HCT116 (cell line): Measurements from ENCODE around the gene PXYLP1. TPM values are rescaled to one million over a fixed set of nuclear protein-coding genes. Genes with fewer than 3 reads are reported as not detected.

Experiments
- ATAC-seq: fragments of 200-7000 bp; cut with Tn5 transposase; 2 replicates; pipeline ENCODE4 v1.9.1; 2020; ENCODE audit warnings: mild to moderate bottlenecking, moderate library complexity
- BruUV-seq: library from RNA; stranded (reverse); fragments of 400-500 nt; replicated peaks from 2 replicates; lab custom pipeline; 2021; lab: Mats Ljungman, UMichigan
- CTCF ChIA-PET: fragments of 300-600 bp; sonication (Branson Sonifier 250); formaldehyde crosslinking; loops from one replicate; lab custom pipeline; 2021; ENCODE audit warnings: antibody characterized with exemption; lab: Charles Lee
- POLR2A ChIA-PET: fragments of 300-600, 350-600 bp; sonication (Branson Sonifier 250); formaldehyde crosslinking; loops from one replicate; lab custom pipeline; 2021; ENCODE audit warnings: antibody characterized with exemption; lab: Charles Lee
- RAD21 ChIA-PET, 2 experiments: fragments of 300-600 bp; sonication (Branson Sonifier 250); formaldehyde crosslinking; loops; one replicate each; lab custom pipeline; 2023; ENCODE audit warnings: low total read pairs in 2 of 2; ENCODE audit not compliant: uncharacterized antibody in 2 of 2, unreplicated experiment in 2 of 2, low non-redundant PET in 1 of 2; lab: Charles Lee
- DNase-seq: peaks from one replicate; pipeline ENCODE4 v3.0.0-alpha.2; 2010; ENCODE audit warnings: low read depth, low spot score
- H2AFZ ChIP-seq: fragments of 200-600 bp; shearing (Covaris generic), sonication (generic); 2 replicates; pipeline ENCODE4 v1.6.1; 2017; ENCODE audit warnings: low read depth, mixed run types, mixed read lengths, antibody characterized with exemption, low read length; ENCODE audit not compliant: poor library complexity, severe bottlenecking
- H3K27ac ChIP-seq: 2 replicates; pipeline ENCODE4 v1.5.1; 2012; ENCODE audit warnings: low read depth, low read length
- H3K27me3 ChIP-seq: fragments of 200-600 bp; sonication (generic); 2 replicates; pipeline ENCODE4 v1.6.1; 2016; ENCODE audit warnings: mixed run types, low read length, mixed read lengths; ENCODE audit not compliant: insufficient read depth
- H3K36me3 ChIP-seq, 2 experiments: fragments of 200-500 bp in 1 of 2; fragments of 200-600 bp in 1 of 2; sonication (Bioruptor generic) in 1 of 2; sonication (generic) in 1 of 2; 2 replicates each; pipeline versions ENCODE4 v1.5.1 to v1.6.1; 2014 to 2016; ENCODE audit warnings: low read length in 2 of 2, inconsistent platforms in 1 of 2, mixed read lengths in 1 of 2, mixed run types in 1 of 2; ENCODE audit not compliant: insufficient read depth in 2 of 2, control insufficient read depth in 1 of 2
- H3K4me1 ChIP-seq, 2 experiments: fragments of 200-600 bp in 1 of 2; sonication (generic) in 1 of 2; 2 replicates each; pipeline versions ENCODE4 v1.5.1 to v1.6.1; 2012 to 2017; ENCODE audit warnings: low read length in 2 of 2, inconsistent platforms in 1 of 2, mild to moderate bottlenecking in 1 of 2, mixed read lengths in 1 of 2, mixed run types in 1 of 2, moderate library complexity in 1 of 2; ENCODE audit not compliant: insufficient read depth in 2 of 2, control insufficient read depth in 1 of 2
- H3K4me2 ChIP-seq: fragments of 200-600 bp; sonication (generic); 2 replicates; pipeline ENCODE4 v1.6.1; 2017; ENCODE audit warnings: mixed run types, low read length, mixed read lengths
- H3K4me3 ChIP-seq, 2 experiments: fragments of 200-600 bp in 1 of 2; sonication (generic) in 1 of 2; replicated peaks in 1 of 2; 2 replicates each; pipeline ENCODE4 v1.5.1; 2011 to 2016; ENCODE audit warnings: low read length in 2 of 2, control low read depth in 1 of 2, low read depth in 1 of 2, mild to moderate bottlenecking in 1 of 2, mixed read lengths in 1 of 2, mixed run types in 1 of 2
- H3K79me2 ChIP-seq: fragments of 200-600 bp; sonication (generic); 2 replicates; pipeline ENCODE4 v1.6.1; 2017; ENCODE audit warnings: mild to moderate bottlenecking, mixed run types, low read length, moderate library complexity, mixed read lengths; ENCODE audit not compliant: insufficient read depth
- H3K9ac ChIP-seq: fragments of 200-600 bp; sonication (generic); 2 replicates; pipeline ENCODE4 v1.6.1; 2016; ENCODE audit warnings: low read length, mixed read lengths
- H3K9me2 ChIP-seq: fragments of 200-600 bp; sonication (generic), shearing (Covaris generic); 2 replicates; pipeline ENCODE4 v1.6.1; 2017; ENCODE audit warnings: mixed run types, mild to moderate bottlenecking, moderate library complexity; ENCODE audit not compliant: insufficient read depth
- H3K9me3 ChIP-seq, 2 experiments: fragments of 200-500 bp in 1 of 2; fragments of 200-600 bp in 1 of 2; sonication (Bioruptor generic) in 1 of 2; sonication (generic) in 1 of 2; 2 replicates each; pipeline ENCODE4 v1.6.1; 2014 to 2017; ENCODE audit warnings: low read length in 2 of 2, mixed read lengths in 2 of 2, inconsistent platforms in 1 of 2, low read depth in 1 of 2, mild to moderate bottlenecking in 1 of 2, mixed run types in 1 of 2, moderate library complexity in 1 of 2; ENCODE audit not compliant: control insufficient read depth in 1 of 2, insufficient read depth in 1 of 2
- H4K20me1 ChIP-seq: fragments of 200-600 bp; sonication (generic), shearing (Covaris generic); 2 replicates; pipeline ENCODE4 v1.6.1; 2017; ENCODE audit warnings: mixed run types, mild to moderate bottlenecking, moderate library complexity; ENCODE audit not compliant: insufficient read depth
- ATF3 ChIP-seq: IDR thresholded peaks from 2 replicates; pipeline ENCODE4 v1.6.1; 2012
- CEBPB ChIP-seq: IDR thresholded peaks from 2 replicates; pipeline ENCODE4 v1.6.1; 2012; ENCODE audit warnings: low read depth
- CTCF ChIP-seq, 3 experiments: fragments of 200-600 bp in 1 of 3; sonication (generic) in 1 of 3; IDR thresholded peaks in 2 of 3; conservative IDR thresholded peaks in 1 of 3; 2 replicates each; pipeline ENCODE4 v1.5.1; 2012 to 2017; ENCODE audit warnings: low read depth in 2 of 3, low read length in 2 of 3, antibody characterized with exemption in 1 of 3, borderline replicate concordance in 1 of 3, control low read depth in 1 of 3, mild to moderate bottlenecking in 1 of 3, mixed read lengths in 1 of 3, mixed run types in 1 of 3, moderate library complexity in 1 of 3; ENCODE audit not compliant: insufficient read depth in 1 of 3
- EGR1 ChIP-seq: IDR thresholded peaks from 2 replicates; pipeline ENCODE4 v1.6.1; 2012; ENCODE audit warnings: low read depth
- EZH2 ChIP-seq: fragments of 200-600 bp; sonication (generic); IDR thresholded peaks from 2 replicates; pipeline ENCODE4 v1.6.1; 2017; ENCODE audit warnings: antibody characterized with exemption, mixed run types
- FOSL1 ChIP-seq: IDR thresholded peaks from 2 replicates; pipeline ENCODE4 v1.6.1; 2012; ENCODE audit warnings: low read depth
- JUND ChIP-seq: IDR thresholded peaks from 2 replicates; pipeline ENCODE4 v1.6.1; 2012
- POLR2A ChIP-seq: IDR thresholded peaks from 2 replicates; pipeline ENCODE4 v1.7.0; 2011; ENCODE audit warnings: borderline replicate concordance; ENCODE audit not compliant: insufficient read depth, insufficient read length; ENCODE audit errors: extremely low read depth
- RAD21 ChIP-seq: IDR thresholded peaks from 2 replicates; pipeline ENCODE4 v1.6.1; 2012; ENCODE audit warnings: low read depth, mild to moderate bottlenecking
- REST ChIP-seq: IDR thresholded peaks from 2 replicates; pipeline ENCODE4 v1.6.1; 2012; ENCODE audit warnings: low read depth
- SIN3A ChIP-seq: IDR thresholded peaks from 2 replicates; pipeline ENCODE4 v1.6.1; 2012; ENCODE audit warnings: low read depth
- SP1 ChIP-seq: IDR thresholded peaks from 2 replicates; pipeline ENCODE4 v1.6.1; 2012; ENCODE audit warnings: low read depth
- SRF ChIP-seq: IDR thresholded peaks from 2 replicates; pipeline ENCODE4 v1.6.1; 2012; ENCODE audit warnings: low read depth
- ZFX ChIP-seq: fragments of 450-650 bp; IDR thresholded peaks from 2 replicates; pipeline ENCODE4 v1.6.1; 2017
- ZNF274 ChIP-seq: fragments of 200-500 bp; sonication (Bioruptor generic); IDR thresholded peaks from 2 replicates; pipeline ENCODE4 v1.6.1; 2014; ENCODE audit warnings: mild to moderate bottlenecking, low read depth, low read length, inconsistent platforms
- intact Hi-C: fragments of 100-400 bp; cut with micrococcal nuclease; formaldehyde crosslinking; loops from 2 replicates; pipeline ENCODE4 v1.10.0; 2022
- total RNA-seq: library from RNA; stranded (reverse); gene quantifications from one replicate; pipeline ENCODE4 v1.2.1, GENCODE V29; 2021; ENCODE audit not compliant: unreplicated experiment

PXYLP1 gene
- total RNA-seq, 1 experiment from 2014 or later: 15.3 TPM

GRCh38 chr3:141331377-141332318, 100.0 kb downstream of the PXYLP1 start:
- no peaks in the 10 kb centered on the region for H3K9me3 ChIP-seq
- no peak overlapping the region for H3K27ac ChIP-seq
- CTCF ChIA-PET: no interaction called here
- no peaks in the 10 kb centered on the region for H3K36me3 ChIP-seq
- no peak overlapping the region for H3K9ac ChIP-seq
- H3K9me2 ChIP-seq: no peaks in the 10 kb centered on the region
- peak overlapping the region; percentile 16 for H2AFZ ChIP-seq
- intact Hi-C loops: no loop called here
- POLR2A ChIA-PET: no interaction called here
- RAD21 ChIA-PET: no interaction called here
- no peaks in the 10 kb centered on the region for H3K79me2 ChIP-seq
- H4K20me1 ChIP-seq: no peaks in the 10 kb centered on the region
- no TSS peak for BruUV-seq
- peak; percentile 61 for ATAC-seq
- TF ChIP-seq EZH2: no peak
- peak; percentile 25; the same call in 1 of the 2 replicates for TF ChIP-seq FOSL1
- TF ChIP-seq JUND: peak; percentile 27; the same call in 1 of the 2 replicates
- peaks cover 0 to 10% of the 10 kb centered on the region in 2 experiments; a peak in 2 of 4 replicates for H3K4me1 ChIP-seq
- no peaks in the 10 kb centered on the region for H3K27me3 ChIP-seq
- no peak overlapping the region for H3K4me3 ChIP-seq
- peak; percentile 8 for DNase-seq
- peak overlapping the region; percentile 38 for H3K4me2 ChIP-seq

GRCh38 chr3:141332416-141332815, 100.8 kb downstream of the PXYLP1 start:
- DNase-seq: no peak
- no peaks in the 10 kb centered on the region for H3K27me3 ChIP-seq
- no peak overlapping the region for H3K4me3 ChIP-seq
- intact Hi-C loops: no loop called here
- H3K4me1 ChIP-seq: peaks cover 0 to 10% of the 10 kb centered on the region in 2 experiments; a peak in 2 of 4 replicates
- BruUV-seq: no TSS peak
- no peak for ATAC-seq
- no peak overlapping the region for H3K9ac ChIP-seq
- H3K79me2 ChIP-seq: no peaks in the 10 kb centered on the region
- ChIA-PET POLR2A (no interaction called here), RAD21 (no interaction called here), CTCF (no interaction called here)
- no peaks in the 10 kb centered on the region for H3K9me2 ChIP-seq
- H4K20me1 ChIP-seq: no peaks in the 10 kb centered on the region
- H3K36me3 ChIP-seq: no peaks in the 10 kb centered on the region
- no peak overlapping the region for H3K4me2 ChIP-seq
- no peaks in the 10 kb centered on the region for H3K9me3 ChIP-seq
- H2AFZ ChIP-seq: no peak overlapping the region
- no peak overlapping the region for H3K27ac ChIP-seq
- no peak for TF ChIP-seq ATF3
- no peak for TF ChIP-seq REST
- TF ChIP-seq POLR2A: no peak
- TF ChIP-seq EGR1: no peak
- TF ChIP-seq SRF: no peak
- no peak for TF ChIP-seq SP1
- no peak for TF ChIP-seq ZFX
- no peak for TF ChIP-seq SIN3A
- TF ChIP-seq RAD21: no peak
- no peak for TF ChIP-seq ZNF274
- TF ChIP-seq CEBPB: no peak
- TF ChIP-seq CTCF (IDR thresholded peaks at IDR 0.05 in 2 of 3, conservative IDR thresholded peaks at IDR 0.05 in 1 of 3; ENCODE audit: borderline replicate concordance in 1 of 3, insufficient read depth in 1 of 3, low read depth in 2 of 3, low read length in 2 of 3): no peak
